Activated CD4-positive, alpha-beta T cell treated with anti-CD3 and anti-CD28 coated beads for 36 hours (primary cell): ENCODE results near the gene TRIM9. TPM values are rescaled to one million over a fixed set of nuclear protein-coding genes. Genes with fewer than 3 reads are reported as not detected.
"Not testable (repeated sequence)": the region's sequence is repeated elsewhere in the genome, so short reads cannot be mapped to it uniquely, and the experiment has no call there.

ENCODE experiments used
- ATAC-seq: fragments of 200-7000 bp; cut with Tn5 transposase; one replicate; pipeline ENCODE4 v1.10.0; 2021; ENCODE audit warnings: mild to moderate bottlenecking, moderate library complexity
- CTCF ChIA-PET: fragments of 350-600 bp; sonication (Branson Sonifier 250); formaldehyde crosslinking; loops from one replicate; lab custom pipeline; 2021; ENCODE audit warnings: antibody characterized with exemption; lab: Charles Lee
- POLR2A ChIA-PET: fragments of 350-600 bp; sonication (Branson Sonifier 250); formaldehyde crosslinking; loops from one replicate; lab custom pipeline; 2021; ENCODE audit warnings: antibody characterized with exemption, inconsistent platforms; lab: Charles Lee
- DNase-seq: peaks from one replicate; pipeline ENCODE4 v3.0.0-alpha.2; 2020
- H3K27ac Mint-ChIP-seq: one replicate; pipeline ENCODE4 v1.8.0; 2021; ENCODE audit warnings: mixed read lengths
- H3K27me3 Mint-ChIP-seq: one replicate; pipeline ENCODE4 v1.8.0; 2021; ENCODE audit warnings: mixed read lengths
- H3K36me3 Mint-ChIP-seq: one replicate; pipeline ENCODE4 v1.8.0; 2021; ENCODE audit warnings: low read depth, mixed read lengths
- H3K4me1 Mint-ChIP-seq: one replicate; pipeline ENCODE4 v1.8.0; 2021; ENCODE audit warnings: mixed read lengths
- H3K4me3 Mint-ChIP-seq: one replicate; pipeline ENCODE4 v1.8.0; 2021; ENCODE audit warnings: mild to moderate bottlenecking, moderate library complexity, mixed read lengths
- H3K9me3 Mint-ChIP-seq: one replicate; pipeline ENCODE4 v1.8.0; 2021; ENCODE audit warnings: low read depth, mixed read lengths
- intact Hi-C, 2 experiments: fragments of 100-400 bp; cut with DNase I in 1 of 2; cut with micrococcal nuclease in 1 of 2; formaldehyde crosslinking; loops; one replicate each; pipeline versions ENCODE4 v1.14.2 to v1.15.1; 2022 to 2024; cut with DNase I, micrococcal nuclease
- total RNA-seq, 2 experiments: library from RNA; stranded (reverse); gene quantifications; one replicate each; pipeline ENCODE4 v1.2.3, GENCODE V29; 2021

Gene TRIM9
- total RNA-seq, 2 experiments from 2014 or later, result 2.4 TPM

DNA sequence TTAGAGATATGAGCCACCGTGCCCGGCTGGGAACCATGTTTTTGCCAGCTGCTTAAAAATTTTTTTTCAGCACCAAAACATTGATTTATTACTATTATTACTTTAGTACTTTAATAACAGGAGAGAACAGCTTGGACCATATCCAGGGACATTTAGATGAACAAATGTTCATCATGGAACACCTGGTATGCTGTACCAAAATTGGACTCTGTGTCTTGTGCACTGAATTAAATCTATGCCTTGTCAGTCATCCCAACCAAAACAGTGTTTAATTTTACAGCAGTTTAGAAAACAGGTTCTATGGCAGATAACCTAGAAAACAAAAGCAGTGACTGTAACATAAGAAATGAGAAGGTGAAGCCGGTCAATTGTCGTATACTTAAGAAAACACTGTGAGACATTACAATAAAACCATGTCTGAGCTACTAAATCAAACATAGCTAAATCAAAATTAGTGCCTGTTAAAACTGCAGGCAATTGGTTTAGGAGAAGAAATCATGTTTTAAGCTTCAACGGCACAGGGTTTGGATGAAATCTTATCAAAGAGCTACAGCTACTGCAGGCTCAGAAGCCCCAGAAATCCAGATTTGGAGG is 92.4 kb downstream of the TRIM9 start:
- intact Hi-C loops, result no loop called here

DNA sequence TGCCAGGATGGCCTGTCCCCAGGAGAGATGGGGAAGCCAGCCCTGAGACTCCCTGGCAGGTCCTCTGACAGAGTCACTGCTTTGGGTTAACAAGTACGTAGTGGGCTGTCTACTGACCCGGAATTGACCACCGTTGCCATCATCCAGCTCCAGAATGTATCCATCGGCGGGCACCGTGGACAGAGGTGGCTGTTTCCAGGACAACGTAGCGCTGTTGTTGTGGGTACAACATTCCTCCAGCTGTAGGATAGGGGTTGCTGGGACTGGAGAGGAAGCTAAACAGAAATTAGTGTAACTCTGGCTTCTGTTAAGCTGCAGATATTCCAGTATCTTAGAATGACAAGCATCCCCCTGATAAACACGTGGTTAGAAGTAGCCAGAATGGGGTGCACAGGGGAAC is 94.3 kb downstream of the TRIM9 start:
- intact Hi-C loops, result no loop called here
- no peak for ATAC-seq
- Mint-ChIP-seq H3K27me3 (no peaks in the 10 kb centered on the region), H3K4me3 (no peak overlapping the region), H3K36me3 (no peaks in the 10 kb centered on the region), H3K4me1 (no peaks in the 10 kb centered on the region), H3K27ac (no peak overlapping the region), H3K9me3 (no peaks in the 10 kb centered on the region)
- ChIA-PET POLR2A (no interaction called here), CTCF (no interaction called here)
- no peak for DNase-seq

More for the DNA sequence above, 92.4 kb downstream of the TRIM9 start:
- no peak for ATAC-seq
- Mint-ChIP-seq H3K4me3 (no peak overlapping the region), H3K27me3 (no peaks in the 10 kb centered on the region), H3K4me1 (no peaks in the 10 kb centered on the region), H3K9me3 (no peaks in the 10 kb centered on the region), H3K27ac (no peak overlapping the region), H3K36me3 (no peaks in the 10 kb centered on the region)
- DNase-seq, result no peak
- POLR2A ChIA-PET, result no interaction called here
- CTCF ChIA-PET, result interaction anchor here (0.7 to 1.3 kb wide), 2 partner anchors 21 to 75 kb away, joined by 3 read pairs; no protein-coding TSS in a partner anchor

- ATAC-seq (no peak), DNase-seq (no peak)
- CTCF ChIA-PET, result no interaction called here
- Mint-ChIP-seq H3K9me3 (no peaks in the 10 kb centered on the region), H3K4me1 (no peaks in the 10 kb centered on the region), H3K36me3 (no peaks in the 10 kb centered on the region), H3K27ac (no peak overlapping the region), H3K4me3 (no peak overlapping the region), H3K27me3 (no peaks in the 10 kb centered on the region)
- POLR2A ChIA-PET, result no interaction called here
- intact Hi-C loops, result no loop called here
Measured at GRCh38 chr14:50999726-51000125, 95.2 kb downstream of the TRIM9 start.

DNA sequence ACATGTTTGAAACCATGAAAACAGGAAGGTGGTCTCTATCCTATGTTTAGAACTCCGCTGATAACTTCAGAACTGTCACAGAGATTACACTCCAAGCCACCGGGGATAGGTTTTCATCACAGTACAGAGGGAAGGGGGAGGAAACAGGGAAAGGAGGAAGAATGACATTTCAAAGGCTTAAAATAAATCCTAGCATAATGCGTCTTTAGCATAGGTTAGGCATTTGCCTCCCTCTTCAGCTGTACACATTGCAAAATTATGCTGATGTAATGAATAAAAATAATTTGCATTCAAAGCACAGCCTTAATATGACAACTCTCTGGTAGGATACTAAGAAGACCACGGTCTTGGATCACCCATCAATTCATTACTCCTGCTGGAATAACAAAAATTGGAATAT is 96.3 kb downstream of the TRIM9 start:
- DNase-seq, result no peak
- no peak overlapping the region for H3K4me3 Mint-ChIP-seq
- H3K9me3 Mint-ChIP-seq, result no peaks in the 10 kb centered on the region
- H3K27me3 Mint-ChIP-seq, result no peaks in the 10 kb centered on the region
- no peaks in the 10 kb centered on the region for H3K36me3 Mint-ChIP-seq
- intact Hi-C loops, result no loop called here
- H3K27ac Mint-ChIP-seq, result no peak overlapping the region
- H3K4me1 Mint-ChIP-seq, result no peaks in the 10 kb centered on the region
- ChIA-PET POLR2A (no interaction called here), CTCF (no interaction called here)
- no peak for ATAC-seq

GRCh38 chr14:50997712-50998111 is 97.2 kb downstream of the TRIM9 start:
- Mint-ChIP-seq H3K27ac (no peak overlapping the region), H3K27me3 (no peaks in the 10 kb centered on the region), H3K4me3 (no peak overlapping the region), H3K9me3 (no peaks in the 10 kb centered on the region), H3K4me1 (no peaks in the 10 kb centered on the region), H3K36me3 (no peaks in the 10 kb centered on the region)
- DNase-seq (no peak), ATAC-seq (no peak)
- intact Hi-C loops, result no loop called here
- CTCF ChIA-PET, result no interaction called here
- POLR2A ChIA-PET, result no interaction called here

DNA sequence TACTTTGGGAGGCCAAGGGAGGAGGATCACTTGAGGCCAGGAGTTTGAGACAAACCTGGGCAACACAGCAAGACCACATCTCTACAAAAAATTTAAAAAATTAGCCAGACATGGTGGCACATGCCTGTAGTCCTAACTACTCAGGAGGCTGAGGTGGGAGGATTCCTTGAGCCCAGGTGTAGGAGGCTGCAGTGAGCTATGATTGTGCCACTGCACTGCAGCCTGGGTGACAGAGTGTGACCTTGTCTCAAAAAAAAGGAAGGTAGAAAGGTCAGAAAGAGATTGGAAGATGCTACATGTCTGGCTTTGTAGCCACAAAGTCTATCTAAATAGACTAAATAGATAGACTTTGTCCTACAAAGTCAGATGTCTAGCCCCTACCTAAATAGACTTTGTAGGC is 100.7 kb downstream of the TRIM9 start:
- H3K4me1 Mint-ChIP-seq, H3K9me3 Mint-ChIP-seq, DNase-seq, H3K27ac Mint-ChIP-seq, intact Hi-C loops, H3K4me3 Mint-ChIP-seq, CTCF ChIA-PET, ATAC-seq, H3K27me3 Mint-ChIP-seq, H3K36me3 Mint-ChIP-seq, POLR2A ChIA-PET: not testable (repeated sequence)

DNA sequence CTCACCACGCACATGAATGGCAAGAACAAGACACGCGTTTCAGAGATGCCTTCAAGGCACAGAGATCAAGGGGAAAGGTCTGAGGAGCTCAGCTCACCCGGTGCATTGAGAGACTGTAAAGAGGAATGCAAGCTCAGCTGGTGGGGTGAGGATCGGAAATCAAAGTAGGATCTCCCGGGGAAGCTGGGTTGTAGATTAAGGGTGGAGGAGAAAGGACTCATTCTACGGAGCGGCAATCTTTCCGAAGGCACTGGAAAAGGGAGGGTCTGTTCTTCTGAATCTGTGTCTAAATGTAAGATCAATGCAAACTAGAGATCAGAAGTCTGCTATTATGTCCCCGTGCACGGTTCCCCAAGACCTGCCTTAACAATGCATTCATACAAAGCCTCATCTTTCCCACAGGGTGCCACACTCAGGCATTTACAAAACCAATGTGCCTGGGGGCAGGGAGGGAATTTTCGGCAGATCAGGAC is 109.0 kb downstream of the TRIM9 start:
- H3K9me3 Mint-ChIP-seq, result no peaks in the 10 kb centered on the region
- H3K36me3 Mint-ChIP-seq, result no peaks in the 10 kb centered on the region
- H3K4me3 Mint-ChIP-seq, result no peak overlapping the region
- H3K27ac Mint-ChIP-seq, result no peak overlapping the region
- CTCF ChIA-PET, result no interaction called here
- peaks cover 4% of the 10 kb centered on the region for H3K27me3 Mint-ChIP-seq
- POLR2A ChIA-PET, result no interaction called here
- DNase-seq (no peak), ATAC-seq (no peak)
- intact Hi-C loops, result no loop called here
- no peaks in the 10 kb centered on the region for H3K4me1 Mint-ChIP-seq

GRCh38 chr14:50985124-50985858 is 109.6 kb downstream of the TRIM9 start:
- Mint-ChIP-seq H3K4me1 (no peaks in the 10 kb centered on the region), H3K27ac (no peak overlapping the region), H3K9me3 (no peaks in the 10 kb centered on the region), H3K36me3 (no peaks in the 10 kb centered on the region), H3K4me3 (no peak overlapping the region), H3K27me3 (peaks cover 4% of the 10 kb centered on the region)
- DNase-seq (no peak), ATAC-seq (no peak)
- ChIA-PET POLR2A (no interaction called here), CTCF (no interaction called here)
- intact Hi-C loops, result no loop called here

DNA sequence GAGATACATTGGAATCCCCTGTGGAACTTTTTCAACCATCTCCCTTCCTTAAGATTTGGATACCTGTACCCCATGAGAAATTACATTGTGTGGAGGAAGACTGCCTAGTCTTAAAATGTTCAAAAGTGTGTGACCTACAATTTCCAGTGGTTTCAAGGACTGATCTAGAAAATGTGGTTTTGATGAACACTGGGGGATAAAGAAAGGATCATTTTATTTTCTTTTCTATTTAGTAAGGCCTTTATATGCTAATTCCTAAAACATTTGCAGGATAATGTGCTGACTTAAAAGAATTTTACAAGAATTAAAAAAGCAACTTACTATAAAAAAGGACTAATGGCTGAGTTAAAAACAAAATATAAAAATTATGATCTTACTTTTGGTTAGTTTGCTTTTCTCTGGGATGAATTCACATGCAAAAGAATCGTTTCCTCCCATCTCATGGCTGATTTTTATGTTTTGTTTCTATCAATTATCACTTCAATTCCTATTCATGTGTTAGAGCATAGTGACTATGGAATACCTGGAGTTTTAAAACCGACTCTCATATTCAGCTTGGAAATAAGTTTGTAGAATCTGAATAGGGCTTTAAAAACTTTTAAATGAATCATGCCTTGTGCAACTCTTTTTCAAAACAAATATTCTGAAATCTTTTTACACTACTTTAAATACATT is 110.7 kb downstream of the TRIM9 start:
- DNase-seq, result no peak
- CTCF ChIA-PET, result no interaction called here
- POLR2A ChIA-PET, result no interaction called here

GRCh38 chr14:50979941-50980850 is 114.7 kb downstream of the TRIM9 start:
- no peak overlapping the region for H3K4me3 Mint-ChIP-seq
- no peaks in the 10 kb centered on the region for H3K4me1 Mint-ChIP-seq
- no peak overlapping the region for H3K27ac Mint-ChIP-seq
- H3K9me3 Mint-ChIP-seq, result no peaks in the 10 kb centered on the region
- ATAC-seq, result no peak
- DNase-seq, result no peak
- ChIA-PET CTCF (interaction anchor here (1.4 kb wide), 1 partner anchor 22 kb away, joined by 3 read pairs; no protein-coding TSS in a partner anchor), POLR2A (no interaction called here)
- no peaks in the 10 kb centered on the region for H3K27me3 Mint-ChIP-seq
- intact Hi-C loops, result no loop called here
- no peaks in the 10 kb centered on the region for H3K36me3 Mint-ChIP-seq

More for the DNA sequence above, 110.7 kb downstream of the TRIM9 start:
- intact Hi-C loops, result no loop called here
- Mint-ChIP-seq H3K9me3 (no peaks in the 10 kb centered on the region), H3K36me3 (no peaks in the 10 kb centered on the region), H3K4me1 (no peaks in the 10 kb centered on the region), H3K4me3 (no peak overlapping the region), H3K27ac (no peak overlapping the region), H3K27me3 (peaks cover 4% of the 10 kb centered on the region)
- ATAC-seq, result no peak

GRCh38 chr14:50978888-50979287 is 116.0 kb downstream of the TRIM9 start:
- Mint-ChIP-seq H3K27ac (no peak overlapping the region), H3K27me3 (no peaks in the 10 kb centered on the region), H3K4me3 (no peak overlapping the region), H3K9me3 (no peaks in the 10 kb centered on the region), H3K4me1 (no peaks in the 10 kb centered on the region), H3K36me3 (no peaks in the 10 kb centered on the region)
- DNase-seq (no peak), ATAC-seq (no peak)
- POLR2A ChIA-PET, result no interaction called here
- CTCF ChIA-PET, result no interaction called here
- intact Hi-C loops, result no loop called here
